Measurements from ENCODE around the gene ENDOV.

Gene ENDOV

GRCh38 chr17:80452173-80452915 is 37.4 kb downstream of the ENDOV start:
- DNase-seq = no peak

- no peak for DNase-seq
Observed at GRCh38 chr17:80453126-80453997, 38.4 kb downstream of the ENDOV start.

- DNase-seq = no peak
Observed at GRCh38 chr17:80453998-80454556, 39.1 kb downstream of the ENDOV start.

GRCh38 chr17:80454557-80455335 is 39.8 kb downstream of the ENDOV start:
- DNase-seq = peak; percentile 98

- peak; percentile 39 to 47 for DNase-seq
Observed at GRCh38 chr17:80455336-80455710, 40.4 kb downstream of the ENDOV start.

- no peak for DNase-seq
Observed at GRCh38 chr17:80455784-80456183, 40.8 kb downstream of the ENDOV start.

GRCh38 chr17:80456465-80457235 is 41.7 kb downstream of the ENDOV start:
- peak in 1 of 2 donors; percentile 24 for DNase-seq

GRCh38 chr17:80457236-80457856 is 42.4 kb downstream of the ENDOV start:
- peak; percentile 52 to 79 for DNase-seq

- no peak for DNase-seq
Observed at GRCh38 chr17:80458016-80458415, 43.0 kb downstream of the ENDOV start.

- DNase-seq = no peak
Observed at GRCh38 chr17:80459234-80459633, 44.3 kb downstream of the ENDOV start.

- no peak for DNase-seq
Observed at GRCh38 chr17:80460429-80460834, 45.5 kb downstream of the ENDOV start.

GRCh38 chr17:80461528-80462160 is 46.7 kb downstream of the ENDOV start:
- DNase-seq = no peak

- peak in 1 of 2 donors; percentile 19 for DNase-seq
Observed at GRCh38 chr17:80463784-80464400, 48.9 kb downstream of the ENDOV start.

- no peak for DNase-seq
Observed at GRCh38 chr17:80464486-80464885, 49.5 kb downstream of the ENDOV start.

- no peak for DNase-seq
Observed at GRCh38 chr17:80465327-80465974, 50.5 kb downstream of the ENDOV start.

GRCh38 chr17:80466188-80466705 is 51.3 kb downstream of the ENDOV start:
- no peak for DNase-seq

GRCh38 chr17:80468242-80468641 is 53.3 kb downstream of the ENDOV start:
- DNase-seq = no peak

GRCh38 chr17:80468781-80469493 is 54.0 kb downstream of the ENDOV start:
- DNase-seq = no peak

GRCh38 chr17:80469667-80470066 is 54.7 kb downstream of the ENDOV start:
- no peak for DNase-seq

Data from inflammatory macrophage (primary cell).